ENCODE data around the gene LOXHD1. TPM values are rescaled to one million over a fixed set of nuclear protein-coding genes. Genes with fewer than 3 reads are reported as not detected.

LOXHD1 gene
- total RNA-seq, 1 donor from 2014 or later: not detected

DNA sequence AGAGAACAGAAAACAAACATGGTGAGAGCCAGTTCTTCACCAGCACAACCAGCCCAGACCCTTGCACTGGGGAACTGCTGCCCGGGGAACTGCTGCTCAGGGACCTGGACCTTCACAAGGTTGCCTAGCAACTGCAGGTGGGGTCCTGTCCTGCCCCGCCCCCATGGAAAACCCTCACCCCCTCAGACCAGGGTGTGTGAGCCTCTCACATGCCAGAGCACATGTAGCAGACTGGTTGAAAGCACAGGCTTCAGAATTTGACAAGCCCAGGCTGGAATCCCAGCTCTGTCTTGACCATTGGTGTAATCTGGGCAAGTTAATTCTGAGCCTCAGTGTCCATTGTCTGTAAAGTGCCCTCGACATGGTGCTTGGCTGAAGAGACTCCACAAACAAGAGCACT is 118.6 kb downstream of the LOXHD1 start:
- TF ChIP-seq, protein P1, sequence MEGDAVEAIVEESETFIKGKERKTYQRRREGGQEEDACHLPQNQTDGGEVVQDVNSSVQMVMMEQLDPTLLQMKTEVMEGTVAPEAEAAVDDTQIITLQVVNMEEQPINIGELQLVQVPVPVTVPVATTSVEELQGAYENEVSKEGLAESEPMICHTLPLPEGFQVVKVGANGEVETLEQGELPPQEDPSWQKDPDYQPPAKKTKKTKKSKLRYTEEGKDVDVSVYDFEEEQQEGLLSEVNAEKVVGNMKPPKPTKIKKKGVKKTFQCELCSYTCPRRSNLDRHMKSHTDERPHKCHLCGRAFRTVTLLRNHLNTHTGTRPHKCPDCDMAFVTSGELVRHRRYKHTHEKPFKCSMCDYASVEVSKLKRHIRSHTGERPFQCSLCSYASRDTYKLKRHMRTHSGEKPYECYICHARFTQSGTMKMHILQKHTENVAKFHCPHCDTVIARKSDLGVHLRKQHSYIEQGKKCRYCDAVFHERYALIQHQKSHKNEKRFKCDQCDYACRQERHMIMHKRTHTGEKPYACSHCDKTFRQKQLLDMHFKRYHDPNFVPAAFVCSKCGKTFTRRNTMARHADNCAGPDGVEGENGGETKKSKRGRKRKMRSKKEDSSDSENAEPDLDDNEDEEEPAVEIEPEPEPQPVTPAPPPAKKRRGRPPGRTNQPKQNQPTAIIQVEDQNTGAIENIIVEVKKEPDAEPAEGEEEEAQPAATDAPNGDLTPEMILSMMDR (conservative IDR thresholded peaks at IDR 0.05): no peak

DNA sequence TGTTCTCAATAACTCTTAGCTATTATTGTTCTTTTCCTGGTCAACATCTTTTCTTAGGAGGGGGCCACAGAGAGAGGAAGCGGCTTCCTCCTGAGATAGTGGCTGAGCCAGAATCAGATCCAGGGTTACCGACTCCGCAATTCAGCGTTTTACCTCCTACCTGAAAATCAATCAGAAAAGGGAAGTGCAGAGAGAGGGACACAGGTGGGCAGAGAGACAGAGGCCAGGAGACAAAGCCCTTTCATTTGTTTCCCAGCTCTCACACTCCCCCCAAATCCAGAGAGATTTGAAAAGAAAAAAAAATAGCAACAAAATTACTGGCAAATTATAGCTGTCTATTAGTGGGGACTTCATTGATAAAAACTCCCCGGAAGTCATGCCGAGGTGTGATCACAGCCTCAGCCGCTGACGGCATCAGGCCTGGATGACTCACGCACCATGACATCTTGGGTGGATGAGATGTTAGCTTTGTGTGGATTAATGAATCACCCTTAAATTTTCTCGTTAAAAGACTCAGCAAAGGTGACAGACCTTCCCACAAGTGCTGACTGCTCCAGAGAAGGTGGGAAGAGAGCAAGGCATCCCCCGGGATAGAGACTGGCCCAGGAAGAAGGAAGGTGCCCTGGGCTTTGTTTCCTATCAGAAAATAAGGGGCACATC is 120.7 kb downstream of the LOXHD1 start:
- peaks cover 27% of the 10 kb centered on the region for H3K27me3 Mint-ChIP-seq
- H3K9me3 Mint-ChIP-seq: no peaks in the 10 kb centered on the region
- TF ChIP-seq, protein P1 (conservative IDR thresholded peaks at IDR 0.05): no peak
- no peak overlapping the region for H3K27ac Mint-ChIP-seq
- no peaks in the 10 kb centered on the region for H3K36me3 Mint-ChIP-seq
- DNase-seq (ENCODE audit: extremely low spot score, unreplicated experiment): no peak
- no peak overlapping the region for H3K4me3 Mint-ChIP-seq
- H3K4me1 Mint-ChIP-seq (ENCODE audit: unreplicated experiment): no peaks in the 10 kb centered on the region

More for the DNA sequence above, 118.6 kb downstream of the LOXHD1 start:
- peaks cover 18% of the 10 kb centered on the region for H3K27me3 Mint-ChIP-seq
- H3K27ac Mint-ChIP-seq: no peak overlapping the region
- no peaks in the 10 kb centered on the region for H3K9me3 Mint-ChIP-seq
- no peaks in the 10 kb centered on the region for H3K4me1 Mint-ChIP-seq (ENCODE audit: unreplicated experiment)
- DNase-seq (ENCODE audit: extremely low spot score, unreplicated experiment): no peak
- H3K36me3 Mint-ChIP-seq: no peaks in the 10 kb centered on the region
- no peak overlapping the region for H3K4me3 Mint-ChIP-seq

DNA sequence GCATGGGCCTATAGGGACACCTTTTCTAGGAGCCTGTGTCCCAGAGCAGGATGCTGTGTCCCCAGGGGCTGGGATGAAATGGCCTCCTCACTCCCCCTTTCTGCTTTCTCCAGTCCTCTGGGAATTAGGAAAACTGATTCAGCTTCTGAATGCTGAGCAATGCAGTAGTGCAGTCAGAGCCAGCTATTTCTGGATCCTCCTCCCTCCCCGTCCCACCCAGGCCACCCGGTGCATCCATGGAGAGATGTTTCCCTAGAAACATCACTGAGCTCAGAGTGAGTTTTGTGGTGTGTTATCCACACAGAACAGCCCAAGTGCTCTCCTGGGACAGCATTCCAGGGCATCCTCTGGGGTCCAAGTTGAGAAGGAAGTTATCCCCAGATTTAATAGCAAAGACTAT is 125.5 kb downstream of the LOXHD1 start:
- no peak for DNase-seq (ENCODE audit: extremely low spot score, unreplicated experiment)
- Mint-ChIP-seq H3K4me3 (no peak overlapping the region), H3K4me1 (ENCODE audit: unreplicated experiment) (no peaks in the 10 kb centered on the region), H3K27me3 (peaks cover 22% of the 10 kb centered on the region), H3K36me3 (no peaks in the 10 kb centered on the region), H3K9me3 (no peaks in the 10 kb centered on the region), H3K27ac (no peak overlapping the region)
- TF ChIP-seq, protein P1 (conservative IDR thresholded peaks at IDR 0.05): no peak

DNA sequence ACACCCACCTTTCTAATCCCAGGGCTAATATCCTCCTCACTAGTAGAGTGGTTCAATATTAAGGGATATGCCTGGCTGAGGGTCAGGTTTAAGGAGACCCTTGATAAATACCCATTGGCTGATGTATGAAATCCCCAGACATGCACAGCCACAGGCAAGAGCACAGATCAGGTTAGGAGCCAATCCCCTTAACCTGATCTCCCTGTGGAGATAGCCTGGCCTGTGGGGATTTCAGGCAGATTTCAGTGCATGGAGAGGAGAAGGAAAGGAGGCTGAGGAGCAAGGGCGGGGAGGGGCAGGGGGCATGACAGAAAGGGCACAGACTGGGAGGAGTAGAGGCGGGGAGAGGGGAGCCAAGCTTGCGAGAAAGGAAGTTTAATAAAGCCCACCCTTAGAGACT is 129.0 kb downstream of the LOXHD1 start:
- Mint-ChIP-seq H3K27ac (no peak overlapping the region), H3K9me3 (no peaks in the 10 kb centered on the region), H3K36me3 (no peaks in the 10 kb centered on the region), H3K4me3 (no peak overlapping the region), H3K4me1 (ENCODE audit: unreplicated experiment) (no peaks in the 10 kb centered on the region), H3K27me3 (peaks cover 19% of the 10 kb centered on the region)
- no peak for DNase-seq (ENCODE audit: extremely low spot score, unreplicated experiment)
- TF ChIP-seq, protein P1 (conservative IDR thresholded peaks at IDR 0.05): no peak

DNA sequence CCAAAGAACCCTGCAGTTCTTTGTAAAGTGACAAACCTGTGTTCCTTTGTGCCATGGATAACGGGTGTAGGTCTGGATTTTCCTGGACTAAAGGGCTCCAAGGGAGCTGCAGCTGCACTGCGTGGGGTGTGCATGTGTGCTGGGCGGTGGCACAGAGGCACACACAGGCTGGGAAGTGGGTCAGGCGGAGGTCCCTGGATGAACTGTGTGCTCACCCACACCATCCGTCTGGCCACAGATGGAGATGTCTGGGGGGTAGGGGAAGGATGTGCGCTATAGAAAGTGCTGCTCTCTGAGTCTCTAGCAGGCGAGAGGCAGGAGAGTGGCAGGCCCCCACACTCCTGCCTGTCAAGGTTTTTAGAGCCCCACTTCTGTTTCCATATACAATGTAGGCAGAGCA is 137.2 kb downstream of the LOXHD1 start:
- TF ChIP-seq, protein P1 (conservative IDR thresholded peaks at IDR 0.05): no peak
- H3K27me3 Mint-ChIP-seq: peaks cover 19% of the 10 kb centered on the region
- H3K9me3 Mint-ChIP-seq: no peaks in the 10 kb centered on the region
- H3K27ac Mint-ChIP-seq: no peak overlapping the region
- no peak for DNase-seq (ENCODE audit: extremely low spot score, unreplicated experiment)
- H3K4me3 Mint-ChIP-seq: no peak overlapping the region
- no peaks in the 10 kb centered on the region for H3K36me3 Mint-ChIP-seq
- H3K4me1 Mint-ChIP-seq (ENCODE audit: unreplicated experiment): no peaks in the 10 kb centered on the region

All from type B pancreatic cell (in vitro differentiated cells).